ENCODE data around the gene HERC3.
"Not testable (repeated sequence)": the region's sequence is repeated elsewhere in the genome, so short reads cannot be mapped to it uniquely, and the experiment has no call there.

HERC3 gene

GRCh38 chr4:88597970-88598660, 5.8 kb downstream of the HERC3 start:
- H3K4me1 Mint-ChIP-seq (ENCODE audit: low read depth): peaks cover 47% of the 10 kb centered on the region
- H3K9me3 Mint-ChIP-seq: no peaks in the 10 kb centered on the region
- H3K4me3 Mint-ChIP-seq: no peak overlapping the region
- H3K36me3 Mint-ChIP-seq (ENCODE audit: low read depth): peaks cover 26% of the 10 kb centered on the region
- H3K27ac Mint-ChIP-seq: no peak overlapping the region
- H3K27me3 Mint-ChIP-seq (ENCODE audit: low read depth): peaks cover 4% of the 10 kb centered on the region

- peaks cover 40% of the 10 kb centered on the region for H3K4me1 Mint-ChIP-seq (ENCODE audit: low read depth)
- H3K36me3 Mint-ChIP-seq (ENCODE audit: low read depth): peaks cover 26% of the 10 kb centered on the region
- H3K4me3 Mint-ChIP-seq: no peak overlapping the region
Observed at GRCh38 chr4:88599298-88599697, 7.0 kb downstream of the HERC3 start.

GRCh38 chr4:88599714-88600113, 7.4 kb downstream of the HERC3 start:
- H3K4me1 Mint-ChIP-seq (ENCODE audit: low read depth): peaks cover 40% of the 10 kb centered on the region
- no peaks in the 10 kb centered on the region for H3K9me3 Mint-ChIP-seq
- H3K4me3 Mint-ChIP-seq: peak overlapping the region; percentile 6
- H3K27ac Mint-ChIP-seq: peak overlapping the region; percentile 49
- H3K27me3 Mint-ChIP-seq (ENCODE audit: low read depth): no peaks in the 10 kb centered on the region
- peaks cover 29% of the 10 kb centered on the region for H3K36me3 Mint-ChIP-seq (ENCODE audit: low read depth)

More at GRCh38 chr4:88599298-88599697, 7.0 kb downstream of the HERC3 start:
- Mint-ChIP-seq H3K9me3 (no peaks in the 10 kb centered on the region), H3K27me3 (ENCODE audit: low read depth) (peaks cover 4% of the 10 kb centered on the region), H3K27ac (peak overlapping the region; percentile 49)

GRCh38 chr4:88600176-88600838, 8.0 kb downstream of the HERC3 start:
- Mint-ChIP-seq H3K9me3 (no peaks in the 10 kb centered on the region), H3K27me3 (ENCODE audit: low read depth) (no peaks in the 10 kb centered on the region), H3K4me3 (no peak overlapping the region), H3K36me3 (ENCODE audit: low read depth) (peaks cover 31% of the 10 kb centered on the region), H3K4me1 (ENCODE audit: low read depth) (peaks cover 45% of the 10 kb centered on the region), H3K27ac (no peak overlapping the region)

- Mint-ChIP-seq H3K27me3 (ENCODE audit: low read depth) (no peaks in the 10 kb centered on the region), H3K4me1 (ENCODE audit: low read depth) (peaks cover 31% of the 10 kb centered on the region), H3K9me3 (peaks cover 15% of the 10 kb centered on the region), H3K36me3 (ENCODE audit: low read depth) (peaks cover 42% of the 10 kb centered on the region), H3K4me3 (no peak overlapping the region), H3K27ac (no peak overlapping the region)
Observed at GRCh38 chr4:88604978-88605678, 12.8 kb downstream of the HERC3 start.

DNA sequence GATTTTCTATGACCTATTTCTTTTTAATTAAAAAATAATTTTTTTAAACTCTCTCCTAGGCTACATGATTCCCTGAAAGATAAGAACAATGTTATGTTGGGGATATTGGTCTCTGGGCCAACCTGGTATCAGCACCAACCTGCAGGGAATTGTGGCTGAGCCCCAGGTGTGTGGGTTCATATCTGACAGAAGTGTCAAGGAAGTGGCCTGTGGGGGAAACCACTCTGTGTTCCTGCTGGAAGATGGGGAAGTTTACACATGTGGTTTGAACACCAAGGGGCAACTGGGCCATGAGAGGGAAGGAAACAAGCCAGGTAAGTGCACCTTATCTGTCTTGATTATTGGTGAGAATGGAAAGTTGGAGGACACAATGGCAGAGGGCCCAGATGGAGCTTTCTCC, 13.5 kb downstream of the HERC3 start:
- peak overlapping the region; percentile 55 for H3K27ac Mint-ChIP-seq
- peaks cover 30% of the 10 kb centered on the region for H3K4me1 Mint-ChIP-seq (ENCODE audit: low read depth)
- H3K9me3 Mint-ChIP-seq: peaks cover 15% of the 10 kb centered on the region
- H3K27me3 Mint-ChIP-seq (ENCODE audit: low read depth): no peaks in the 10 kb centered on the region
- H3K4me3 Mint-ChIP-seq: peak overlapping the region; percentile 37
- H3K36me3 Mint-ChIP-seq (ENCODE audit: low read depth): peaks cover 42% of the 10 kb centered on the region

DNA sequence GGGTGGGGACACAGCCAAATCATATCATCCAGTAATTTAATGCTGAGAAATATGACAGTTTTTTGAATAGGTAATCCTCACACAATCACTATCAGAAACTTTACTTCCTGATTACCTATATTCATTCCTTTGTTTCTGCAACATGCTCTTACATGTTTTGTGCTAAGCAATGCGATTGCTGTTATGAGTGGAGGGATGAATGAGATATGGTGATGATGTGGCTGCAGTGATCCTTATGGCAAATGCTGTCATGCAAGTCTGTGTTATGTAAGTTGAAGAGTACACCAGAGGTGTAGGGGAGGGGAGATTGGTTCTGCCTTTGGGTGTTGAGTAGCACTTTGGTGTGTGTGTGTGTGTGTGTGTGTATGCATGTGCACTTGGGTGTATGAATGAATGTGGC, 14.6 kb downstream of the HERC3 start:
- H3K36me3 Mint-ChIP-seq (ENCODE audit: low read depth): peaks cover 43% of the 10 kb centered on the region
- no peaks in the 10 kb centered on the region for H3K27me3 Mint-ChIP-seq (ENCODE audit: low read depth)
- H3K9me3 Mint-ChIP-seq: peaks cover 15% of the 10 kb centered on the region
- H3K4me3 Mint-ChIP-seq: no peak overlapping the region
- no peak overlapping the region for H3K27ac Mint-ChIP-seq
- H3K4me1 Mint-ChIP-seq (ENCODE audit: low read depth): peaks cover 37% of the 10 kb centered on the region

DNA sequence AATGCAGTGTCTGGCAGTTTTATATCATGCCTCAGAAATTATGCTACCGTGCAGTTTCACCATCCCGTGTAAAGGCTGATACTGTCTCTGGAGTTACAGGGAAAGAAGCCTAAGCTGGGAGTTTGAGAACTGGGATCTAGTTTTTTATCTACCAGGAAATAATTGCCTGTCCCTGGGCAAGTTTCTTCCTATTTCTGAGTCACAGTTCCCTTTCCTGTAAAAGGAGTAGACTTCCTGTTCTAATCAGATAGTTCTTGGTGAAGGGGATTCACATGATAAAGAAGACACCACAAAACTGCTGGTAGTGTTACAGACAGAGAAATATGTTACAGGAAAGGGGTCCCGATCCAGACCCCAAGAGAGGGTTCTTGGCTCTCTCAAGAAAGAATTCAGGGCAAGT, 17.1 kb downstream of the HERC3 start:
- Mint-ChIP-seq H3K4me1 (ENCODE audit: low read depth) (peaks cover 55% of the 10 kb centered on the region), H3K9me3 (peaks cover 15% of the 10 kb centered on the region), H3K4me3 (no peak overlapping the region), H3K27me3 (ENCODE audit: low read depth) (no peaks in the 10 kb centered on the region), H3K27ac (no peak overlapping the region), H3K36me3 (ENCODE audit: low read depth) (peaks cover 39% of the 10 kb centered on the region)

DNA sequence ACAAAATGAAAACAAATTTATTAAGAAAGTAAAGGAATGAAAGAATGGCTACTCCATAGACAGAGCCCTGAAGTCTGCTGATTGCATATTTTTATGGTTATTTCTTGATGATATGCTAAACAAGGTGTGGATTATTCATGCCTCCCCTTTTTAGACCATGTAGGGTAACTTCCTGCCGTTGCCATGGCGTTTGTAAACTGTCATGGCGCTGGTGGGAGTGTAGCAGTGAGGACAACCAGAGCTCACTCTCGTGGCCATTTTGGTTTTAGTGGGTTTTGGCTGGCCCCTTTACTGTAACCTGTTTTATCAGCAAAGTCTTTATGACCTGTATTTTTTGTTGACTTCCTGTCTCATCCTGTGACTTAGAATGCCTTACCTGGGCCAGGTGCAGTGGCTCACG, 17.5 kb downstream of the HERC3 start:
- H3K4me3 Mint-ChIP-seq; H3K27me3 Mint-ChIP-seq (ENCODE audit: low read depth); H3K27ac Mint-ChIP-seq: not testable (repeated sequence)
- H3K4me1 Mint-ChIP-seq (ENCODE audit: low read depth): peaks cover 55% of the 10 kb centered on the region
- peaks cover 35% of the 10 kb centered on the region for H3K36me3 Mint-ChIP-seq (ENCODE audit: low read depth)
- peaks cover 15% of the 10 kb centered on the region for H3K9me3 Mint-ChIP-seq

DNA sequence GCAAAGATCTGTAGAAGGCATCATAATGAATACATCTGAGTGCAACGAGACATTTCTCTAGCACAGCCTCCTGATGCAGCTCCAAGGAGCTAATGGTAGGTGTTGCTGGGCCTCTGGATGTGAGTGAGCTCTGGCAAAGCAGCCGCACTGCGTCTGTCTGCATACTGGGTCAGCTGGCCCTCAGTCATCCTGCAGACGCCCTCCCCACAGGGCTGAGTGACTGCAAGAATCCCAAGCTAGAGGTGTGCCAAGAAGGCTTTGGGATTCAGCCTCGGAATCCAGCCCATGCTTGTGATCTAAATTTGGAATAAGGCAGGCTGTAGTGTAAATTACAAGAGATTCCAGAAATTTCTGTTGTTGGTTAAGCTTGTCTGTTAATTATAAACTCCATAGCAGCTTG, 18.5 kb downstream of the HERC3 start:
- Mint-ChIP-seq H3K27me3 (ENCODE audit: low read depth) (no peaks in the 10 kb centered on the region), H3K27ac (peak overlapping the region; percentile 28), H3K36me3 (ENCODE audit: low read depth) (peaks cover 33% of the 10 kb centered on the region), H3K9me3 (peaks cover 15% of the 10 kb centered on the region), H3K4me3 (no peak overlapping the region), H3K4me1 (ENCODE audit: low read depth) (peaks cover 50% of the 10 kb centered on the region)

DNA sequence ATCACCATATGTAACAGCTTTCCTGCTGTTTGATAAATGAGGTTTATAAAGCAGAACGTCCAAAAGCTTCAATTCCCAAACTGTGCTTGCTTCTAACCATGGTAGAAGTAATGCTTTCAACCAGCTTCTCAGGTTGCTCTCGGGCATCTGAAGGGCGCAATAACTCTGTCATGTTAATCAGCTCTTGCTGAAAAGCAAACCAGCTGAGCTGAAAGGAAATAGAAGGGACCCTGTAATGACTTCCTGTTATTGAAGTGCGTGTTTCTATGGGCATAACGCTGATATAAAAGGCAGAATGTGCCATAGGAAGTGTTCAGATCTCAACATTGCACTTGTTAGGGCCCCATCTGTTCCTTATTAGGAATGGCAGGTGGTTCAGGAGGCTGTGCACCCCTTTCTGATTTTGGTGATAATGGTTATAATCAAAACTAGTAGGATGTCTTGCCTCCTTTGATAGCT, 21.2 kb downstream of the HERC3 start:
- Mint-ChIP-seq H3K27ac (peak overlapping the region; percentile 81), H3K9me3 (peaks cover 4% of the 10 kb centered on the region), H3K36me3 (ENCODE audit: low read depth) (peaks cover 13% of the 10 kb centered on the region), H3K4me1 (ENCODE audit: low read depth) (peaks cover 42% of the 10 kb centered on the region), H3K27me3 (ENCODE audit: low read depth) (no peaks in the 10 kb centered on the region), H3K4me3 (peak overlapping the region; percentile 41)

DNA sequence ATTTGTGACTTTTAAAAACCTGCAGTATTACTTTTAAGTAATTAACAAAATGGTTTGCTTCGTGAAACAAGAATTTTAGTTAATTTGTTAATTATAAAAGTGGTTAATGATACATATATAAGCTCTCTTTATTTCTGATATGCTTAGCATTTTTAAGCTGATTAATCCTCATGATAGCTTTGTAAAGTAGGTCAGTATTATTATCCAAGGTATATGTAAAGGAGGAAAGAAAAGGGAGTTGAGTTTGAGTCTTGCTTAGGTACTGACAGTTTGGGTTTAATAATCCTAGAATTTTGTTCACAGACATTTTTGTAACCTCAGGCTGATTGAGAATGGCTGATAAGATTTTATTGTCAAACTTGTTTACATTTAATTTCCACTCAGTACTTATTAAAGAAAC, 21.8 kb downstream of the HERC3 start:
- Mint-ChIP-seq H3K9me3 (no peaks in the 10 kb centered on the region), H3K4me3 (no peak overlapping the region), H3K27me3 (ENCODE audit: low read depth) (no peaks in the 10 kb centered on the region), H3K27ac (no peak overlapping the region), H3K4me1 (ENCODE audit: low read depth) (peaks cover 42% of the 10 kb centered on the region), H3K36me3 (ENCODE audit: low read depth) (peaks cover 8% of the 10 kb centered on the region)

DNA sequence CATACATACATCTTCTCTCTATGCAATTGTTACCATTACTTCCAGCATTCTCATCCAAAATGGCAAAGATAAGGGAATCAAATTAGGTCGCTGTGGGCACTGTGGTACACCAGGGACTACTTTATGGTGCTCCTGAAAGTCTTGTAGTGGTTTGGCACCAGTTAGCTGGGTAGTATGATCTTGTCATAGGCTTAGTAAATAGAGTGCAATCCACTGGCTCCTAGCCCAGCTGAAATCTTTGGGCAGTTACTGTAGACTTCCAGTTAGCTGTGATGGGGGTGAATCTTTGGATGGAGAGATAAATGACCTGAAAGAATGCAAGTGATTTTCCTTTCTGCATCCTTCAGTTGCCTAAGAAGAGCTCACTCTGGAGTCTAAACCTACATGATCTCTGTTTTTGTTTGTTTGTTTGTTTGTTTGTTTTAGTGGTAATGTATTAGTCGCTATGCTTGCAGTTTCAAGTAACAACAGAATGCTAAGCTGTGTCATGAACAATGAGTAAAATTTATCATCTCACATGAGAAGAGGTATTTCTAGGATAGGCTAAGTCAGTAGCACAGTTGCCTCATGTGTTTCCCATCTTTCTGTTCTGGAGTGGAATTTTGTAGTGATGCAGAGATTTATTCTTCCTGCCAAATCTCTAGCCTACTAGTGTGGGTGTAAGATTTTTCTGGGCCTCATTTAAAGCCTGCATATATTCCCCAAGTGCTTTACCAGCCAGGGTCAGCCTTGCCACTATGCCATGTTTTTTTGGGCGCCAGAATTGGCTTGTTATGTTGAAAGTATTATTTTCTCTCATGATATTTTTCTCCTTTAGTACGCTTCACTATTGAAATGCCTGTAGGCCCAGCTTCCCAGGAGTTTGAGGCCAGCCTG, 24.2 kb downstream of the HERC3 start:
- no peak overlapping the region for H3K27ac Mint-ChIP-seq
- peaks cover 31% of the 10 kb centered on the region for H3K4me1 Mint-ChIP-seq (ENCODE audit: low read depth)
- no peaks in the 10 kb centered on the region for H3K9me3 Mint-ChIP-seq
- H3K27me3 Mint-ChIP-seq (ENCODE audit: low read depth): no peaks in the 10 kb centered on the region
- H3K36me3 Mint-ChIP-seq (ENCODE audit: low read depth): peaks cover 3% of the 10 kb centered on the region
- H3K4me3 Mint-ChIP-seq: no peak overlapping the region
